Stimulated activated CD4-positive, alpha-beta T cell treated with anti-CD3 and anti-CD28 coated beads, Interleukin-1b, Interleukin-23, amount 100 ng/mL, for 48 hours (primary cell): ENCODE data around the gene ALDH1A1.

Experiments
- DNase-seq: peaks from one replicate; pipeline ENCODE4 v3.0.0-alpha.2; 2020

The ALDH1A1 gene

GRCh38 chr9:72952914-72953313 is at the start of gene ALDH1A1:
Gene ALDH1A1 (minus strand): TSS chr9:72953053. CDS start chr9:72953000, 53 bp downstream.
- no peak for DNase-seq

- DNase-seq = no peak
Measured at GRCh38 chr9:73001860-73002259, 49.0 kb upstream of the ALDH1A1 start.

- no peak for DNase-seq
Measured at GRCh38 chr9:72998363-72998762, 45.5 kb upstream of the ALDH1A1 start.

GRCh38 chr9:72997387-72997995 is 44.6 kb upstream of the ALDH1A1 start:
- DNase-seq = no peak

GRCh38 chr9:72996684-72997314 is 43.9 kb upstream of the ALDH1A1 start:
- no peak for DNase-seq

GRCh38 chr9:72996114-72996513 is 43.3 kb upstream of the ALDH1A1 start:
- DNase-seq = no peak

- no peak for DNase-seq
Measured at GRCh38 chr9:72995131-72996024, 42.5 kb upstream of the ALDH1A1 start.

- DNase-seq = no peak
Measured at GRCh38 chr9:72991772-72992171, 38.9 kb upstream of the ALDH1A1 start.

GRCh38 chr9:72990397-72991182 is 37.7 kb upstream of the ALDH1A1 start:
- DNase-seq = no peak

GRCh38 chr9:72986522-72987116 is 33.8 kb upstream of the ALDH1A1 start:
- no peak for DNase-seq

GRCh38 chr9:72985746-72986145 is 32.9 kb upstream of the ALDH1A1 start:
- DNase-seq = no peak

- DNase-seq = no peak
Measured at GRCh38 chr9:72984991-72985390, 32.1 kb upstream of the ALDH1A1 start.

- DNase-seq = no peak
Measured at GRCh38 chr9:72984226-72984947, 31.5 kb upstream of the ALDH1A1 start.

GRCh38 chr9:72983512-72984225 is 30.8 kb upstream of the ALDH1A1 start:
- DNase-seq = no peak

- no peak for DNase-seq
Measured at GRCh38 chr9:72983056-72983455, 30.2 kb upstream of the ALDH1A1 start.

GRCh38 chr9:72982146-72982799 is 29.4 kb upstream of the ALDH1A1 start:
- no peak for DNase-seq

GRCh38 chr9:72981433-72981832 is 28.6 kb upstream of the ALDH1A1 start:
- DNase-seq = no peak

- no peak for DNase-seq
Measured at GRCh38 chr9:72980600-72981265, 27.9 kb upstream of the ALDH1A1 start.

- no peak for DNase-seq
Measured at GRCh38 chr9:72980183-72980582, 27.3 kb upstream of the ALDH1A1 start.
